WI38 (cell line): Measurements from ENCODE around the gene IGLON5.

Experiments
- H3K4me3 ChIP-seq: 2 replicates; pipeline ENCODE4 v1.5.1; 2011; ENCODE audit warnings: low read depth, mild to moderate bottlenecking, control low read depth, low read length
- CTCF ChIP-seq: IDR thresholded peaks from 2 replicates; pipeline ENCODE4 v1.5.1; 2012; ENCODE audit warnings: low read depth, mild to moderate bottlenecking, control low read depth, low read length

IGLON5 gene

GRCh38 chr19:51317968-51318367 is 6.5 kb downstream of the IGLON5 start:
- no peak for TF ChIP-seq CTCF
- no peak overlapping the region for H3K4me3 ChIP-seq

GRCh38 chr19:51318687-51319648 is 7.5 kb downstream of the IGLON5 start:
- TF ChIP-seq CTCF = no peak
- no peak overlapping the region for H3K4me3 ChIP-seq

- TF ChIP-seq CTCF = no peak
Observed at GRCh38 chr19:51319649-51320279, 8.3 kb downstream of the IGLON5 start.

GRCh38 chr19:51320280-51320657 is 8.8 kb downstream of the IGLON5 start:
- no peak for TF ChIP-seq CTCF
- H3K4me3 ChIP-seq = no peak overlapping the region

More at GRCh38 chr19:51319649-51320279, 8.3 kb downstream of the IGLON5 start:
- no peak overlapping the region for H3K4me3 ChIP-seq

- no peak for TF ChIP-seq CTCF
- H3K4me3 ChIP-seq = no peak overlapping the region
Observed at GRCh38 chr19:51321799-51322198, 10.4 kb downstream of the IGLON5 start.

- no peak for TF ChIP-seq CTCF
- H3K4me3 ChIP-seq = no peak overlapping the region
Observed at GRCh38 chr19:51323481-51324166, 12.2 kb downstream of the IGLON5 start.
